Measurements from ENCODE around the gene RBM47.
"Not testable (repeated sequence)": the region's sequence is repeated elsewhere in the genome, so short reads cannot be mapped to it uniquely, and the experiment has no call there.

Gene RBM47

DNA sequence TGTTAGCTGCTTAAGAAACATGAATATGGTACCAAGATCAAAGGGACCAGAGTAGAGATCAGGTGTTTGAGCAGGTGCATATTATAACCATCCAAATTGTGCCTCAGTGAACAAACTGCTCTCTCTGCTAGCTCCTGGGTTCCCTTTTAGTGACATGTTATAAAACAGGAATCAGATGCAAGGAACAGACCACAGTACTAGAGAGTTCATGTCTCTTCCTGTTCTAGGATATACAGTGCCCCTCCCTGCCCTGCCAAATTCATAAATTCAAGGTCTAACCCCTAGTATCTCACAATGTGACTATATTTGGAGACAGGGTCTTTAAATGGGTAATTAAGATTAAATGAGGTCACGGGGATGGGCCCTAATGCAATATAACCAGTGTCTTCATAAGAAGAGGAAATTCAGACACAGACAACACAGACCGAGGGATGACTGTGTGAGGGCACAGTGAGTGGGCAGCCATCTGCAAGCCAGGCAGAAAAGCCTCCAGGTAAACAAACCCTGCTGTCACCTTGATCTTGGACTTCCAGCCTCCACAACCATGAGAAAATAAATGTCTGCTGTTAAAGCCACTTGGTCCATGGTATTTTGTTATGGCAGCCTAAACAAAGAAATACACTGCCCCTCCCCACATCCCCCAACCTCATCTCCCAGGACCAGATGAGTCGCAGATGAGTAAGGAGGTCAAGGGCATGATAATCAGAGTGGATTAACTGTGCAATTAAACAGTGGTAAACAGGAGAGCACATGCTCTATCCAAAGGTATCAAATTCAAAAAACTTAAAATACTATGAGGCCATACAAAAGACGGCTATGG, 82.5 kb downstream of the RBM47 start:
- TF ChIP-seq, protein P1, sequence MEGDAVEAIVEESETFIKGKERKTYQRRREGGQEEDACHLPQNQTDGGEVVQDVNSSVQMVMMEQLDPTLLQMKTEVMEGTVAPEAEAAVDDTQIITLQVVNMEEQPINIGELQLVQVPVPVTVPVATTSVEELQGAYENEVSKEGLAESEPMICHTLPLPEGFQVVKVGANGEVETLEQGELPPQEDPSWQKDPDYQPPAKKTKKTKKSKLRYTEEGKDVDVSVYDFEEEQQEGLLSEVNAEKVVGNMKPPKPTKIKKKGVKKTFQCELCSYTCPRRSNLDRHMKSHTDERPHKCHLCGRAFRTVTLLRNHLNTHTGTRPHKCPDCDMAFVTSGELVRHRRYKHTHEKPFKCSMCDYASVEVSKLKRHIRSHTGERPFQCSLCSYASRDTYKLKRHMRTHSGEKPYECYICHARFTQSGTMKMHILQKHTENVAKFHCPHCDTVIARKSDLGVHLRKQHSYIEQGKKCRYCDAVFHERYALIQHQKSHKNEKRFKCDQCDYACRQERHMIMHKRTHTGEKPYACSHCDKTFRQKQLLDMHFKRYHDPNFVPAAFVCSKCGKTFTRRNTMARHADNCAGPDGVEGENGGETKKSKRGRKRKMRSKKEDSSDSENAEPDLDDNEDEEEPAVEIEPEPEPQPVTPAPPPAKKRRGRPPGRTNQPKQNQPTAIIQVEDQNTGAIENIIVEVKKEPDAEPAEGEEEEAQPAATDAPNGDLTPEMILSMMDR (conservative IDR thresholded peaks at IDR 0.05; ENCODE audit: low read length): no peak
- no peak for DNase-seq (ENCODE audit: low read depth)

DNA sequence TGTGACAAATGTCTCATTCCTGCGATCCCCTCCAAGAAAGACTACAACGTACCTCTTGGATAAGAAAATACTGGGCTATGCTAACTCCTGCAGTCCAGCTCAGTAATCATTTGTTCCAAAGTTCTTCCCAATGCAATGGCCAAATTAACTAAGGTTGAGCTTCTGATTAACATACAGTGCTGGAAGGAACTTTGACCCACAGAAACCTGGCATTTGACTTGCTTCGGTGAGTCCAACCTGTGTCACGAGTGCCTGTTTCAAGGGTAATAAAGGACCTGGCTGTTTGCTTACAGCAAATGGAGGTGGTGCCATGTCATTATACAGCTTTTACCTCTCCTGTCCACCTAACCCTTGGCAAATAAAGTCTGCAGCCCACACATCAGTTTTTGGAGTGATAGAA, 83.2 kb downstream of the RBM47 start:
- TF ChIP-seq, protein P1 (conservative IDR thresholded peaks at IDR 0.05; ENCODE audit: low read length): no peak
- H3K4me3 ChIP-seq (ENCODE audit: low read length): no peak overlapping the region
- DNase-seq (ENCODE audit: low read depth): no peak

More for the DNA sequence above, 82.5 kb downstream of the RBM47 start:
- H3K4me3 ChIP-seq (ENCODE audit: low read length): no peak overlapping the region

DNA sequence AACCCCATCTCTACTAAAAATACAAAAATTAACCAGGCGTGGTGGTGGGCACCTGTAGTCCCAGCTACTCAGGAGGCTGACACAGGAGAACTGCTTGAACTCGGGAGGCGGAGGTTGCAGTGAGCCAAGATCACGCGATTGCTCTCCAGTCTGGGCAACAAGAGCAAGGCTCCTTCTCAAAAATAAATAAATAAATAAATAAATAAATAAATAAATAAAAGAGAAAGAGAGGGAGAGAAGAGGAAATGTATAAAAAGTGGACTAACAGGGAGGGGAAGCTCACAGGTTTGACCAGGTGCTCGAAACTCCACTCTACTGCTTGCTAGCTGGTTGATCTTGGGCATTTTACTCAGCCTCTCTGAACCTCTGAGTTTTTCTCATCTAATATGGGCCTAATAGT, 84.2 kb downstream of the RBM47 start:
- DNase-seq (ENCODE audit: low read depth): not testable (repeated sequence)

DNA sequence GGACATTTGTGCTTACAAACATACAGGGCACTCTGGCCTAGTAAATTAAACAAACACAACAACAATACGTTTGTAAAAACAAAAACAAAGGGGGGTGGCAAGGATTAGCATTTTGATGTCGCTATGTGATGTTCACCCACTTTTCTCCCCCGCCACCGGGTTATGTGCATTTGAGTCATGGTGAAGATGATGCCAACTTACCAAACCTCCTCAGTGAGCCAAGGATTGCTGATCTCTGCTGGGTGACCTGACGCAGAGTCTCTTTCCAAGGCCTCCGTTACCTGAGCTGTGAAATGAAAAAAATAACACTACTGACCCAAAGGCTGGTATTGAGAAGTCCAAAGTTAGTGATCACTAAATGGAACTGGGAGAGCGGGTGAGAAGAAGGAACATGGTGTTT, 85.4 kb downstream of the RBM47 start:
- DNase-seq (ENCODE audit: low read depth): no peak
- TF ChIP-seq, protein P1 (conservative IDR thresholded peaks at IDR 0.05; ENCODE audit: low read length): no peak
- H3K4me3 ChIP-seq (ENCODE audit: low read length): no peak overlapping the region

More for the DNA sequence above, 84.2 kb downstream of the RBM47 start:
- not testable (repeated sequence) for H3K4me3 ChIP-seq (ENCODE audit: low read length)

DNA sequence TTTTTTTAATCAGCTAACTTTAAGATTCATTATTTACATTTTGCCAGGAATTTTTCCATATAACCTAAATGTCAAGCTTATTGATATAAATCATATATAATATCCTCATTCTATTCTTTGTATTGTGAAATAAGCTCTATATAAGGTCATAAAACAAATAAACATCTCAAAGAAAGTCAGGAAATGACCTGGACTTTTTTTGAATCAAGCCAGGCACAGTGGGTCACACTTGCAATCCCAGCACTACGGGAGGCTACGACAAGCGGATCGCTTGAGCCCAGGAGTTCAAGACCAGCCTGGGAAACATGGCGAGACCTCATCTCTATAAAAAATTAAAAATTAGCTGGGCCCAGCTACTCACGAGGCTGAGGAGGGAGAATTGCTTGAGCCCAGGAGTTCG, 88.9 kb downstream of the RBM47 start:
- TF ChIP-seq, protein P1 (conservative IDR thresholded peaks at IDR 0.05; ENCODE audit: low read length): no peak
- no peak for DNase-seq (ENCODE audit: low read depth)
- H3K4me3 ChIP-seq (ENCODE audit: low read length): no peak overlapping the region

DNA sequence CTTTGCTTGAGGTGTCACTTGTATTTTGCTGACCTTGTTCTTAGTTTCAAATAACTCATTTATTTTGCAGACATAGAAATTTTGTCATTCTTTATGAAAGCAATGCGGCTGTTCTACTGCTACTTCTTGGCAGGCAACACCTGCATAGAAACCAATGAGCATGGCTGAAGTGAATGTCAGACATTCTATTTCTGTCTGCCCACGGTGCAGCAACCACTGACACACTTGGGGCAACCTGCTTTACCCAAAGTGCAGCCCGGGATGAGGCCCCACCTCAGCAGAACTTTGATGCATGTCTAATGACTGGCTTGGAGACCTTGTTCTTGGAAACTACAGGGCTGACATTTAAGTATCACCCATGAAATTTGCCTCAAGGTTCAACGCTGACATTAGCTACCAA, 93.6 kb downstream of the RBM47 start:
- no peak for DNase-seq (ENCODE audit: low read depth)
- TF ChIP-seq, protein P1 (conservative IDR thresholded peaks at IDR 0.05; ENCODE audit: low read length): no peak
- no peak overlapping the region for H3K4me3 ChIP-seq (ENCODE audit: low read length)

DNA sequence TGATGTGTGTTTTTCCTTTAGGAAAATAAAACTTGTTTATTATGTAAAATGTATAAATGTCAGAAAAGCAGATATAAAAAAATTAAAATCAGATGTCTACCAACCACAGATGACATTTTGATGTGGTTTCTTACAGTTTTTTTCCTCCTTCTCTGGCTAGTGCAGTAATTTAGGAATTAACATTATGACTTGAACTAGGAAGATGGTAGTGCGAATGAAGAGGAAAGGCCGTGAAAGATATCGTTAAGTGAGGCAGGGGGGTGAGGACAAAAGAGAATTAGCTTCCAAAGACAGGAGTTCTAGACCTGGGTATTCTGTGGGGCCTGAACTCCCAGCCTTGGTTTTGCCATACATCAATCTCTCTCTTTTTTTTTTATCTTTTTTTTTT, 98.0 kb downstream of the RBM47 start:
- DNase-seq (ENCODE audit: low read depth): no peak
- TF ChIP-seq, protein P1 (conservative IDR thresholded peaks at IDR 0.05; ENCODE audit: low read length): no peak
- H3K4me3 ChIP-seq (ENCODE audit: low read length): no peak overlapping the region
